SW 1271 (cell line): ENCODE measurements around the gene USP32.
"Not testable (repeated sequence)": the region's sequence is repeated elsewhere in the genome, so short reads cannot be mapped to it uniquely, and the experiment has no call there.

Experiments
- DNase-seq, 2 experiments: peaks; one replicate each; lab custom pipeline; 2025; lab: John Stamatoyannopoulos, UW

The USP32 gene

GRCh38 chr17:60371818-60372510 is 20.0 kb downstream of the USP32 start:
- no peak for DNase-seq

- DNase-seq = no peak
Observed at GRCh38 chr17:60371416-60371815, 20.5 kb downstream of the USP32 start.

GRCh38 chr17:60369727-60370126 is 22.2 kb downstream of the USP32 start:
- DNase-seq = no peak

- DNase-seq = no peak
Observed at GRCh38 chr17:60363700-60364405, 28.1 kb downstream of the USP32 start.

- no peak for DNase-seq
Observed at GRCh38 chr17:60362329-60362728, 29.6 kb downstream of the USP32 start.

GRCh38 chr17:60361889-60362288 is 30.0 kb downstream of the USP32 start:
- DNase-seq = no peak

- no peak for DNase-seq
Observed at GRCh38 chr17:60359415-60359814, 32.5 kb downstream of the USP32 start.

GRCh38 chr17:60358606-60359225 is 33.2 kb downstream of the USP32 start:
- no peak for DNase-seq

- no peak for DNase-seq
Observed at GRCh38 chr17:60356940-60357339, 35.0 kb downstream of the USP32 start.

GRCh38 chr17:60355663-60356594 is 36.0 kb downstream of the USP32 start:
- no peak for DNase-seq

- DNase-seq = no peak
Observed at GRCh38 chr17:60354223-60354622, 37.7 kb downstream of the USP32 start.

- DNase-seq = no peak
Observed at GRCh38 chr17:60353773-60354172, 38.2 kb downstream of the USP32 start.

- DNase-seq = no peak
Observed at GRCh38 chr17:60352569-60352968, 39.4 kb downstream of the USP32 start.

GRCh38 chr17:60352071-60352470 is 39.9 kb downstream of the USP32 start:
- DNase-seq = no peak

- DNase-seq = no peak
Observed at GRCh38 chr17:60351012-60351695, 40.8 kb downstream of the USP32 start.

GRCh38 chr17:60348616-60349015 is 43.3 kb downstream of the USP32 start:
- no peak for DNase-seq

- DNase-seq = no peak
Observed at GRCh38 chr17:60345233-60345632, 46.7 kb downstream of the USP32 start.

- not testable (repeated sequence) for DNase-seq
Observed at GRCh38 chr17:60342492-60342891, 49.4 kb downstream of the USP32 start.

- DNase-seq = no peak
Observed at GRCh38 chr17:60335289-60335688, 56.6 kb downstream of the USP32 start.

- DNase-seq = no peak
Observed at GRCh38 chr17:60333628-60334031, 58.3 kb downstream of the USP32 start.

- not testable (repeated sequence) for DNase-seq
Observed at GRCh38 chr17:60333072-60333471, 58.9 kb downstream of the USP32 start.
